Stimulated activated CD4-positive, alpha-beta T cell treated with anti-CD3 and anti-CD28 coated beads, TNF-alpha, amount 100 ng/mL, for 24 hours (primary cell): ENCODE measurements around the gene PNLIP.

Source experiments
- DNase-seq, 3 experiments: peaks; one replicate each; pipeline ENCODE4 v3.0.0-alpha.2; 2020; ENCODE audit warnings: low read depth in 3 of 3

The PNLIP gene

GRCh38 chr10:116574797-116575196 lies 29.1 kb downstream of the PNLIP start:
- DNase-seq = no peak

GRCh38 chr10:116587878-116588591 lies 42.3 kb downstream of the PNLIP start:
- DNase-seq = no peak

- DNase-seq = no peak
These were observed 43.3 kb downstream of the PNLIP start for GRCh38 chr10:116588995-116589394.

- no peak for DNase-seq
These were observed 44.2 kb downstream of the PNLIP start for GRCh38 chr10:116589926-116590325.

GRCh38 chr10:116590590-116591444 lies 45.1 kb downstream of the PNLIP start, which contains the start of gene PNLIPRP1:
PNLIPRP1 (plus strand) TSS chr10:116590959; CDS start chr10:116591130, 171 bp downstream.
- no peak for DNase-seq

GRCh38 chr10:116593139-116593740 lies 47.5 kb downstream of the PNLIP start:
- no peak for DNase-seq

GRCh38 chr10:116594525-116595035 lies 48.8 kb downstream of the PNLIP start:
- DNase-seq = no peak

GRCh38 chr10:116596062-116596461 lies 50.3 kb downstream of the PNLIP start:
- DNase-seq = no peak

- no peak for DNase-seq
These were observed 51.8 kb downstream of the PNLIP start for GRCh38 chr10:116597543-116597942.

- no peak for DNase-seq
These were observed 52.6 kb downstream of the PNLIP start for GRCh38 chr10:116598329-116598728.

GRCh38 chr10:116599991-116600390 lies 54.3 kb downstream of the PNLIP start:
- DNase-seq = no peak

GRCh38 chr10:116602648-116603400 lies 57.1 kb downstream of the PNLIP start:
- no peak for DNase-seq

GRCh38 chr10:116606061-116606483 lies 60.3 kb downstream of the PNLIP start:
- no peak for DNase-seq

GRCh38 chr10:116607336-116607735 lies 61.6 kb downstream of the PNLIP start:
- DNase-seq = no peak

GRCh38 chr10:116608686-116609594 lies 63.2 kb downstream of the PNLIP start:
- DNase-seq = no peak

- no peak for DNase-seq
These were observed 64.9 kb downstream of the PNLIP start for GRCh38 chr10:116610443-116611152.

- DNase-seq = no peak
These were observed 65.4 kb downstream of the PNLIP start for GRCh38 chr10:116611153-116611545.

- DNase-seq = no peak
These were observed 66.5 kb downstream of the PNLIP start for GRCh38 chr10:116612107-116612769.

GRCh38 chr10:116613471-116613870 lies 67.7 kb downstream of the PNLIP start:
- DNase-seq = no peak
